Stimulated activated CD4-positive, alpha-beta T cell treated with anti-CD3 and anti-CD28 coated beads, Interleukin-4, amount 100 ng/mL, for 48 hours (primary cell): ENCODE data around the gene PLCH2.

Experiments used
- DNase-seq, 2 donors: peaks; one replicate each; pipeline ENCODE4 v3.0.0-alpha.2; 2020; ENCODE audit warnings: low read depth in 2 of 2

PLCH2 gene

GRCh38 chr1:2479618-2480017 is 3.5 kb downstream of the PLCH2 start:
- no peak for DNase-seq

DNA sequence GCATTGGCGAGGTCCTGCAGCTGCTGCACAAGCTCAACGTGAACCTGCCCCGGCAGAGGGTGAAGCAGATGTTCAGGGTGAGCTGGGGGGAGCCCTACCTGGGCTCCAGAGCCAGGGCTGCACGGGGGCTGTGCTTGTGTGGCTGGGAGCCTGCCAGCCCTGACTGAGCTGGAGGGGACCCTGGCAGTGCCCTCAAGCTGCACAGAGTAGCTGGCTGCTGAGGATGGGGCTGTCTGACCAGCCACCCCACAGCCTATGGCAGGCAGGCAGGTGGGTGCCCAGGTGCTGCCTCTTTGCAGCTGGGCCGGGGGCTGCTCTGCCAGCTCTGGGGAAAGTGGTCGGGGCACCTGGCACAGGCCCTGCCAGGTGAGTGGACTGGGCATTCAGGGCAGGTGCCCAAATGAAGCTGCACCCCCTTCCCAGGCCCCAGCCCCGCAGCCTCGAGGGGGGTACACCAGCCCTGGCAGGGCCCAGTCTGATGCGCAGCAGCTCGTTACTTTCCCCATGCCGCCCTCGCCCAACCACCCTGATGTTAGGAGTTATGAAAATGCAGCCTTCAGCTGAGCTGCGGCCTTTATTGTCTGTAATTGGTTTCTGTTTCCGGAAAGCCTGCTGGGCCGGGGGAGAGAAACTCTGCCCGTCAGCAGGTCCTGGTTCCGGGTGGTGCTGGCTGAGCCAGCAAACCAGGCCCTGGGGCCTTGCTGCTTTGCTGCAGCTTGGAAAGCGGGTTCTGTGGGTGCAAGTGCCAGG is 4.3 kb downstream of the PLCH2 start:
- no peak for DNase-seq

DNA sequence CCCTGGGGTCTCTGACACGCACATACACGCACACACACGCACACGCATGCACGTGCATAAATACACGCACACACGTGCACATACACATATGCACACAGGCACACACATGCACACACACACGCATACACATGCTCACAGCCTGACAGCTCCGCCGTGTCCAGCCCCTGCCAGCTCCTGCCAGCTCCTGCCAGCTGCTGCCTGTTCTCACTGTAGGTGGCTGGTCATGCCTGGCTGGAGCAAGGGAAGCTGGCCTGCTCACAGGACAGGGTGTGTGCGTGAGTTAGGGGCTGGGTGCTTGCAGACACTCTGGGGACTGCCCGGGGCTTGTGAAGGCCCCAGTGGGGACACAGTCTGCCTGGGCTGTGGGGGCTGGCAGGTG is 4.9 kb downstream of the PLCH2 start:
- DNase-seq, result no peak

GRCh38 chr1:2481885-2482284 is 5.8 kb downstream of the PLCH2 start:
- no peak for DNase-seq

GRCh38 chr1:2482588-2482987 is 6.5 kb downstream of the PLCH2 start:
- DNase-seq, result no peak

GRCh38 chr1:2483026-2483425 is 6.9 kb downstream of the PLCH2 start:
- DNase-seq, result no peak

DNA sequence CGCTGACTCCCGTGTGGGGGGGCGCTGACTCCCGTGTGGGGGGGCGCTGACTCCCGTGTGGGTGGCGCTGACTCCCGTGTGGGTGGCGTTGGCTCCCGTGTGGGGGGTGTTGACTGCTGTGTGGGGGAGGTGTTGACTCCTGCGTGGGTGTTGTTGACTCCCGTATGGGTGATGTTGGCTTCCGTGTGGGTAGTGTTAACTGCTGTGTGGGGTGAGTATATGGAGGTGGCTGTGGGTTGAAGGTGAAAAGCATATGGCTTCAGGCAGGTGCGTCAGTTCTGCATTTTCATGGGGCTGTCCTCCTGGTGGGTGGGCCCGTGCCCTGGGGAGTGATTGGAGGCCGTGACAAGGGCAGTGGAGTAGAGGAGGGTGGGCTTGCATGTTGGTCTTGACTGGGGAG is 7.9 kb downstream of the PLCH2 start:
- DNase-seq, result no peak

GRCh38 chr1:2486041-2486440 is 10.0 kb downstream of the PLCH2 start:
- DNase-seq, result no peak

- DNase-seq, result no peak
These were observed 10.5 kb downstream of the PLCH2 start for GRCh38 chr1:2486558-2486957.

- no peak for DNase-seq
These were observed 12.6 kb downstream of the PLCH2 start for GRCh38 chr1:2488688-2489087.

DNA sequence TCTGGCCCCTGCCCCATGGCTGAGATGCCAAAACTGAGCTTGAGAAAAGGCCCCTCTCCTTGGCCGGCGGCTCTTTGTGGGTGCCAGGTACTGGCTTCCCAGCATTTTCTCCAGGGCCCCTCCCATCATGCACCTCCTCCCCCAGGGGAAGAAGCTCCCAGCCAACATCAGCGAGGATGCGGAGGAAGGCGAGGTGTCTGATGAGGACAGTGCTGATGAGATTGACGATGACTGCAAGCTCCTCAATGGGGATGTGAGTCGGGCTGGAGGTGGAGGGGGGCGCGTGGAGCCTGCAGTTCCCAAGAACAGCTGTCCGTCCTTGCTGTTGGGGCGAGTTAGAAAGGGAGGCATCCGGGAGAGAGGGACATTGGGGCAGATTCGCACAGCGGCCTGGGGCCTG is 13.5 kb downstream of the PLCH2 start:
- no peak for DNase-seq

GRCh38 chr1:2492091-2492490 is 16.0 kb downstream of the PLCH2 start:
- no peak for DNase-seq

- DNase-seq, result no peak
These were observed 17.1 kb downstream of the PLCH2 start for GRCh38 chr1:2493218-2493617.

- DNase-seq, result no peak
These were observed 17.7 kb downstream of the PLCH2 start for GRCh38 chr1:2493691-2494322.

- DNase-seq, result no peak
These were observed 18.2 kb downstream of the PLCH2 start for GRCh38 chr1:2494323-2494693.

GRCh38 chr1:2495026-2495425 is 18.9 kb downstream of the PLCH2 start:
- no peak for DNase-seq

DNA sequence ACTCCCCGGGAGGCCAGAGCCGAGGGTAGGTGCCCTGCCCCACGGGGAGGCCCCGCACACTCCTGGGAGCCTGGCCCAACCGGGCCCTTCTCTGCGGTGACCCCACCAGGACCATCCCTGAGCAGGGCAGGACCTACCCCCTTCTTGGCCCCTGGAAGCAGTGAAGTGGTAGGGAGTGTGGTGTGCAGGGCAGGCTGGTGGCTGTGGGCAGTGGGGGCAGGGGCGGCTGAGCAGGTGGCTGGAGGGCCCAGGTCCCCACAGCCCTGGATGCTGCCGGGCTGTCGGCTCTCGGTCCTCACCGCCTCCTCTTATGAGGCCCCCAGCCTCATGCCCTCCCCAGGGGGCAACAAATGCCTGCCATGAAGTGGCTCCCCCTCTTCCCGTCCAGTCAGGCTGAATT is 19.5 kb downstream of the PLCH2 start:
- no peak for DNase-seq

- DNase-seq, result no peak
These were observed 20.1 kb downstream of the PLCH2 start for GRCh38 chr1:2496087-2496622.

DNA sequence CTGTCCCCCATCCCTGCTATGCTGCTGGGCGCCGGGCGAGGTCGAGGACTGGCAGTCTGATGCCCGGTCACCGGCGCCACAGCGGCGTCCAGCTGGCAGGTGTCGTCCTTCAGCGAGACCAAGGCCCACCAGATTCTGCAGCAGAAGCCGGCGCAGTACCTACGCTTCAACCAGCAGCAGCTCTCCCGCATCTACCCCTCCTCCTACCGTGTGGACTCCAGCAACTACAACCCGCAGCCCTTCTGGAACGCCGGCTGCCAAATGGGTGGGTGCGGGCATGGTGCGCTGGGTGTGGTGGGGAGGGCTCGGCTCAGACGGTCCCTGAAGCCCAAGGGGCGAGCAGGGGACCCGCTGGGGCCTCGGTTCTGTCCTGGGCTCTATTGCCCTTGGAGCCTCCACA is 20.7 kb downstream of the PLCH2 start:
- DNase-seq, result no peak

GRCh38 chr1:2497891-2498290 is 21.8 kb downstream of the PLCH2 start:
- no peak for DNase-seq

DNA sequence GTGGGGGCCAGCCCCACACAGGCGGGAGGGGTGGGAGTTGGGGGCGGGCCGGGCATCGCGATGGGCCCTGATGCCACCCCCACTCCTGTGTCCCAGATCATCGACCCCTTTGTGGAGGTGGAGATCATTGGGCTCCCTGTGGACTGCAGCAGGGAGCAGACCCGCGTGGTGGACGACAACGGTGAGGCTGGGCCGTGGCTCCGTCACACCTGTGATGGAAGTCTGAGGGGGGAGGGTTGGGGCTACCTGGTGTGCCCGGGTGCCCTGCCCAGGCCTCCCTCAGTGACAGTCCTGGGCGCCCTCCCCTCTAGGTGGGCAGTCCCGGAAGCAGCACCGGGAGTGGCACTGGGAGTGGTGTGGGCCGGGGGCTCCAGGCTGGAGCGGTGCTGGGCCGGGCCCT is 22.6 kb downstream of the PLCH2 start:
- no peak for DNase-seq

DNA sequence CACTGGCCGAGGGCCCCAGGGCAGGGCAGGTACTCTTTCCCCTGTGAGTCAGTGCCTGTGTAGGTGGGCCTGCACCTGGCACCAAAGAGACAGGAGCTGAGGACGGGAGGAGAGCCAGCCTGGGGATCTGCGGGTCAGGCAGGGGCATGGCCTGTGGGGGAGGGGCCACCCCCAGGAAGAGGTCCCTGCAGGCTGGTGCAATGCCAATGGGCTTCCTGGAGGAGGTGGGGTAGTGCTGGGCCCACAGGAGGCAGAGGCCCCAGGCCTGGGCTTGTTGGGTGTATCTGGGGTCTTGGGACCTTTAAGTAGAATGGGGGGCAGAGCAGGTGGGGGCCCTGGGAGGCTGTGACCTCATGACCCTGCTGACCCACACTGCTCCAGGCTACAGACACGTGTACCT is 23.2 kb downstream of the PLCH2 start:
- no peak for DNase-seq

DNA sequence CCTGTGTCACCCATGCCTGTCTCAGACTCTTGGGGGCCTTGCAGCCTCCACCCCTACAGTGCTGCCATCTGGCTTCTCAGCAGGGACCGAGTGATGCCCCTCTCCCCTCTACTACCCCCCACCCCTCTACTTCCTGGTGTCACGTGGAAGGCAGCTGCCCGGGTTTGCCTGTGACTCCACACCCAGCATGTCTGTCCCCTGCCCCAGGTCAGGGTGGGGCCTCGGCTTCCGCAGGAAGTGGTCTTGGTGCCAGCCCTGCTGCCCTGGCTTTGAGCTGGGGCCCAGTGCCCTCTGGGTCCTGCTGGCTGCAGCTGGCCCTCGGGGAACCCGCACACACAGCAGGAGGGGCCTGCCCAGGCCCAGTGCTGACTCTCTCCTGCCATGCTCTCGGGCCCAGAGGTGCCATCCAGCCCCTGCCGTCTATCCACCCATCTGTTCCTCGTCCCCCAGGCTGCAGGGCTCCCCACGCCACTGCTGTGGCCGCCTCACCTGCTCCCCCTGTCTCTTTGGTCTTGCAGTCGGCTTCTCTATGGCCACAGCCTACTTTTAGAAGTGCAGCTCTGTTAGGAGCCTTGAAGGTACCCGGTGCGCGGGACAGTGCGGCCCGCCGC is 24.0 kb downstream of the PLCH2 start:
- DNase-seq, result no peak
